Fibroblast of pulmonary artery (primary cell): ENCODE data around the gene KLRK1.
"Not testable (repeated sequence)": the region's sequence is repeated elsewhere in the genome, so short reads cannot be mapped to it uniquely, and the experiment has no call there.

Experiments
- DNase-seq: peaks from one replicate; pipeline ENCODE4 v3.0.0-alpha.2; 2010; ENCODE audit warnings: low read depth
- H3K4me3 ChIP-seq: replicated peaks from 2 replicates; pipeline ENCODE4 v1.5.1; 2011; ENCODE audit warnings: low read depth, mild to moderate bottlenecking, control low read depth, low read length, moderate library complexity
- TF ChIP-seq, protein P1 (sequence below): IDR thresholded peaks from 2 replicates; pipeline ENCODE4 v1.5.1; 2011; ENCODE audit warnings: mild to moderate bottlenecking, control low read depth, low read length, inconsistent platforms; ENCODE audit errors: missing control alignments

KLRK1 gene

DNA sequence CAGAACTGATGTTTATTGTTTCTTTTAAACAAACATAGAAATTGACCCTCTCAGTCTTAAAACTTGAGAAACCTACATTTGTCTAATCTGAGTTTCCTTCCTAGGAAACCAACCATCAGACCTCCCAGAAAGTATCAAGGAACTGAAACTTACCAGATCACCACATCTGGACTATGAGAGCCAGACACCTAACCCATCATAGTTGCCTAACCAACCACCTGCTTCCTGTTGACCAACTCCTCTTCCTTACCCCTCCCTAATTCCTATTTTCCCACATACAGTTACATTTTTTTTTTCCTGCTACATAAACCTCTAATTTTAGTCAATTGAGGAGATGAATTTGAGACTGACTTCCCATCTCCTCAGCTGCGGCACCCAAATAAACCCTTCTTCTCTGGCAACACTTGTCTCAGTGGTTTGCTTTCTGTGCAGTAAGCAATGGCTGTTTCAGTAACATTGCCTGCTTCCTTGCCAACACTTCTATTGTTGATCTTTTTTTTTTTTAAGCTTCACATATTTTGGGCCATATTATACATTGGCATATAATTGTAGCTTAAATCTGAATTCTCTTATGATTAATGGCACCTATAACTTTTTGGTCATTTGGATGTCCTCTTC is 47.8 kb downstream of the KLRK1 start:
- H3K4me3 ChIP-seq = no peak overlapping the region
- TF ChIP-seq, protein P1, sequence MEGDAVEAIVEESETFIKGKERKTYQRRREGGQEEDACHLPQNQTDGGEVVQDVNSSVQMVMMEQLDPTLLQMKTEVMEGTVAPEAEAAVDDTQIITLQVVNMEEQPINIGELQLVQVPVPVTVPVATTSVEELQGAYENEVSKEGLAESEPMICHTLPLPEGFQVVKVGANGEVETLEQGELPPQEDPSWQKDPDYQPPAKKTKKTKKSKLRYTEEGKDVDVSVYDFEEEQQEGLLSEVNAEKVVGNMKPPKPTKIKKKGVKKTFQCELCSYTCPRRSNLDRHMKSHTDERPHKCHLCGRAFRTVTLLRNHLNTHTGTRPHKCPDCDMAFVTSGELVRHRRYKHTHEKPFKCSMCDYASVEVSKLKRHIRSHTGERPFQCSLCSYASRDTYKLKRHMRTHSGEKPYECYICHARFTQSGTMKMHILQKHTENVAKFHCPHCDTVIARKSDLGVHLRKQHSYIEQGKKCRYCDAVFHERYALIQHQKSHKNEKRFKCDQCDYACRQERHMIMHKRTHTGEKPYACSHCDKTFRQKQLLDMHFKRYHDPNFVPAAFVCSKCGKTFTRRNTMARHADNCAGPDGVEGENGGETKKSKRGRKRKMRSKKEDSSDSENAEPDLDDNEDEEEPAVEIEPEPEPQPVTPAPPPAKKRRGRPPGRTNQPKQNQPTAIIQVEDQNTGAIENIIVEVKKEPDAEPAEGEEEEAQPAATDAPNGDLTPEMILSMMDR = no peak
- peak; percentile 44 for DNase-seq

DNA sequence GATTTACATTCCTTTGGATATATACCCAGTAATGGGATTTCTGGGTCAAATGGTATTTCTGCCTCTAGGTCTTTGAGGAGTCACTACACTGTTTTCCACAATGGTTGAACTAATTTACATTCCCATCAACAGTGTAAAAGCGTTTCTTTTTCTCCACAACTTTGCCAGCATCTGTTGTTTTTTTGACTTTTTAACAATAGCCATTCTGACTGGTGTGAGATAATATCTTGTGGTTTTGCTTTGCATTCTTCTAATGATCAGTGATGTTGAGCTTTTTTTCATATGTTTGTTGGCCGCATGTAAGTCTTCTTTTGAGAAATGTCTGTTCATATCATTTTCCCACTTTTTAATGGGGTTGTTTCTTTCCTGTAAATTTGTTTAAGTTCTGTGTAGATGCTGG is 48.9 kb downstream of the KLRK1 start:
- not testable (repeated sequence) for DNase-seq, H3K4me3 ChIP-seq

GRCh38 chr12:10339053-10339840 is 50.6 kb downstream of the KLRK1 start:
- no peak overlapping the region for H3K4me3 ChIP-seq
- TF ChIP-seq, protein P1 = no peak
- peak; percentile 32 for DNase-seq

GRCh38 chr12:10338470-10338869 is 51.4 kb downstream of the KLRK1 start:
- not testable (repeated sequence) for DNase-seq, H3K4me3 ChIP-seq

- H3K4me3 ChIP-seq = not testable (repeated sequence)
- DNase-seq = peak; percentile 20
Measured at GRCh38 chr12:10336196-10336595, 53.6 kb downstream of the KLRK1 start.

- TF ChIP-seq, protein P1 = peak; percentile 93
- DNase-seq = peak; percentile 79
- H3K4me3 ChIP-seq = no peak overlapping the region
Measured at GRCh38 chr12:10331642-10332239, 58.1 kb downstream of the KLRK1 start.

DNA sequence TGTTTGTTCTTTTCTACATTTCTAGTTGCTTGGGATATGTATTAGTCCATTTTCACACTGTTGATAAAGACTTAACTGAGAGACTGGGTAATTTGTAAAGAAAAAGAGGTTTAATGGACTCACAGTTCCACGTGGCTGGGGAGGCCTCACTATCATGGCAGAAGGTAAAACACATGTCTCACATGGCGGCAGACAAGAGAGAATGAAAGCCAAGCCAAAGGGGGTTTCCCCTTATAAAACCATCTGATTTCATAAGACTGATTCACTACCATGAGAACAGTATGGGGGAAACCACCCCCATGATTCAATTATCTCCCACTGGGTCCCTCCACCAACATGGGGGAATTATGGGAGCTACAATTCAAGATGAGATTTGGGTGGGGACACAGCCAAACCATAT is 61.1 kb downstream of the KLRK1 start:
- DNase-seq, H3K4me3 ChIP-seq: not testable (repeated sequence)
